HEK293 (cell line): ENCODE data around the gene MVB12A.

Experiments
- GLIS2 ChIP-seq: fragments of 450-650 bp; formaldehyde crosslinking; IDR thresholded peaks from 2 replicates; pipeline ENCODE4 v1.5.1; 2016; ENCODE audit warnings: missing biosample characterization, missing genetic modification characterization
- HOXD13 ChIP-seq: sonication (generic); formaldehyde crosslinking; IDR thresholded peaks from 2 replicates; pipeline ENCODE4 v1.8.0; 2022; ENCODE audit warnings: missing genetic modification reagents, borderline replicate concordance
- IKZF3 ChIP-seq: fragments of 450-650 bp; IDR thresholded peaks from 2 replicates; pipeline ENCODE4 v1.5.0; 2018; ENCODE audit warnings: missing biosample characterization, mild to moderate bottlenecking, missing genetic modification characterization, moderate library complexity
- KLF10 ChIP-seq: fragments of 450-650 bp; IDR thresholded peaks from 2 replicates; pipeline ENCODE4 v1.5.1; 2018; ENCODE audit warnings: missing biosample characterization, mild to moderate bottlenecking, missing genetic modification characterization
- KLF9 ChIP-seq: fragments of 450-650 bp; formaldehyde crosslinking; IDR thresholded peaks from 2 replicates; pipeline ENCODE4 v1.5.1; 2016; ENCODE audit warnings: missing biosample characterization, missing genetic modification characterization, low read depth
- PRDM4 ChIP-seq: fragments of 450-650 bp; formaldehyde crosslinking; IDR thresholded peaks from 2 replicates; pipeline ENCODE4 v1.5.1; 2017; ENCODE audit warnings: missing biosample characterization, missing genetic modification characterization
- SP2 ChIP-seq: fragments of 450-650 bp; formaldehyde crosslinking; IDR thresholded peaks from 2 replicates; pipeline ENCODE4 v1.5.1; 2016; ENCODE audit warnings: missing biosample characterization, missing genetic modification characterization
- TRIM28 ChIP-seq: IDR thresholded peaks from 2 replicates; pipeline ENCODE4 v1.6.1; 2011; ENCODE audit warnings: low read length, control low read depth, borderline replicate concordance
- YY2 ChIP-seq: fragments of 450-650 bp; formaldehyde crosslinking; IDR thresholded peaks from 2 replicates; pipeline ENCODE4 v1.5.1; 2016; ENCODE audit warnings: missing biosample characterization, missing genetic modification characterization
- ZBTB10 ChIP-seq: fragments of 450-650 bp; formaldehyde crosslinking; IDR thresholded peaks from 2 replicates; pipeline ENCODE4 v1.5.1; 2016; ENCODE audit warnings: missing biosample characterization, missing genetic modification characterization
- ZNF10 ChIP-seq: fragments of 450-650 bp; formaldehyde crosslinking; IDR thresholded peaks from 2 replicates; pipeline ENCODE4 v1.5.1; 2017; ENCODE audit warnings: missing biosample characterization, missing genetic modification characterization
- ZNF335 ChIP-seq: fragments of 450-650 bp; formaldehyde crosslinking; conservative IDR thresholded peaks from 2 replicates; pipeline ENCODE4 v1.5.1; 2016; ENCODE audit warnings: missing biosample characterization, missing genetic modification characterization
- ZNF362 ChIP-seq: fragments of 450-650 bp; formaldehyde crosslinking; IDR thresholded peaks from 2 replicates; pipeline ENCODE4 v1.5.1; 2016; ENCODE audit warnings: missing biosample characterization, missing genetic modification characterization
- ZNF398 ChIP-seq: fragments of 450-650 bp; formaldehyde crosslinking; IDR thresholded peaks from 2 replicates; pipeline ENCODE4 v1.5.1; 2017; ENCODE audit warnings: missing biosample characterization, missing genetic modification characterization
- ZNF629 ChIP-seq: fragments of 450-650 bp; formaldehyde crosslinking; IDR thresholded peaks from 2 replicates; pipeline ENCODE4 v1.5.1; 2017; ENCODE audit warnings: missing biosample characterization, missing genetic modification characterization
- ZNF639 ChIP-seq: fragments of 450-650 bp; formaldehyde crosslinking; IDR thresholded peaks from 2 replicates; pipeline ENCODE4 v1.5.1; 2016; ENCODE audit warnings: missing biosample characterization, missing genetic modification characterization
- ZNF670 ChIP-seq: fragments of 450-650 bp; formaldehyde crosslinking; IDR thresholded peaks from 2 replicates; pipeline ENCODE4 v1.5.1; 2016; ENCODE audit warnings: missing biosample characterization, missing genetic modification characterization, low read depth
- TF ChIP-seq, protein P1 (sequence below): fragments of 450-650 bp; formaldehyde crosslinking; conservative IDR thresholded peaks from 2 replicates; pipeline ENCODE4 v1.5.1; 2016; ENCODE audit warnings: low read depth, missing biosample characterization, missing genetic modification characterization
- TF ChIP-seq, protein P2 (sequence below): fragments of 450-650 bp; formaldehyde crosslinking; conservative IDR thresholded peaks from 2 replicates; pipeline ENCODE4 v1.5.1; 2016; ENCODE audit warnings: low read depth, missing biosample characterization, missing genetic modification characterization

MVB12A gene

GRCh38 chr19:17419621-17420474, at the start of gene MVB12A (continued):
- peak; percentile 59; the same call in 1 of the 2 replicates for TF ChIP-seq ZBTB10 (tag by site-specific recombination)
- TF ChIP-seq IKZF3 (tag by site-specific recombination), result peak; percentile 90
- peak; percentile 7; the same call in 1 of the 2 replicates for TF ChIP-seq KLF9 (tag by site-specific recombination)
- TF ChIP-seq ZNF10, result no peak
- peak; percentile 32; the same call in 1 of the 2 replicates for TF ChIP-seq KLF10 (tag by site-specific recombination)
- peak; percentile 59 for TF ChIP-seq ZNF335 (tag by site-specific recombination)
- TF ChIP-seq SP2, result peak; percentile 98
- peak; percentile 72 for TF ChIP-seq ZNF398 (tag by site-specific recombination)
- peak; percentile 99 for TF ChIP-seq ZNF362
- TF ChIP-seq, protein P1, sequence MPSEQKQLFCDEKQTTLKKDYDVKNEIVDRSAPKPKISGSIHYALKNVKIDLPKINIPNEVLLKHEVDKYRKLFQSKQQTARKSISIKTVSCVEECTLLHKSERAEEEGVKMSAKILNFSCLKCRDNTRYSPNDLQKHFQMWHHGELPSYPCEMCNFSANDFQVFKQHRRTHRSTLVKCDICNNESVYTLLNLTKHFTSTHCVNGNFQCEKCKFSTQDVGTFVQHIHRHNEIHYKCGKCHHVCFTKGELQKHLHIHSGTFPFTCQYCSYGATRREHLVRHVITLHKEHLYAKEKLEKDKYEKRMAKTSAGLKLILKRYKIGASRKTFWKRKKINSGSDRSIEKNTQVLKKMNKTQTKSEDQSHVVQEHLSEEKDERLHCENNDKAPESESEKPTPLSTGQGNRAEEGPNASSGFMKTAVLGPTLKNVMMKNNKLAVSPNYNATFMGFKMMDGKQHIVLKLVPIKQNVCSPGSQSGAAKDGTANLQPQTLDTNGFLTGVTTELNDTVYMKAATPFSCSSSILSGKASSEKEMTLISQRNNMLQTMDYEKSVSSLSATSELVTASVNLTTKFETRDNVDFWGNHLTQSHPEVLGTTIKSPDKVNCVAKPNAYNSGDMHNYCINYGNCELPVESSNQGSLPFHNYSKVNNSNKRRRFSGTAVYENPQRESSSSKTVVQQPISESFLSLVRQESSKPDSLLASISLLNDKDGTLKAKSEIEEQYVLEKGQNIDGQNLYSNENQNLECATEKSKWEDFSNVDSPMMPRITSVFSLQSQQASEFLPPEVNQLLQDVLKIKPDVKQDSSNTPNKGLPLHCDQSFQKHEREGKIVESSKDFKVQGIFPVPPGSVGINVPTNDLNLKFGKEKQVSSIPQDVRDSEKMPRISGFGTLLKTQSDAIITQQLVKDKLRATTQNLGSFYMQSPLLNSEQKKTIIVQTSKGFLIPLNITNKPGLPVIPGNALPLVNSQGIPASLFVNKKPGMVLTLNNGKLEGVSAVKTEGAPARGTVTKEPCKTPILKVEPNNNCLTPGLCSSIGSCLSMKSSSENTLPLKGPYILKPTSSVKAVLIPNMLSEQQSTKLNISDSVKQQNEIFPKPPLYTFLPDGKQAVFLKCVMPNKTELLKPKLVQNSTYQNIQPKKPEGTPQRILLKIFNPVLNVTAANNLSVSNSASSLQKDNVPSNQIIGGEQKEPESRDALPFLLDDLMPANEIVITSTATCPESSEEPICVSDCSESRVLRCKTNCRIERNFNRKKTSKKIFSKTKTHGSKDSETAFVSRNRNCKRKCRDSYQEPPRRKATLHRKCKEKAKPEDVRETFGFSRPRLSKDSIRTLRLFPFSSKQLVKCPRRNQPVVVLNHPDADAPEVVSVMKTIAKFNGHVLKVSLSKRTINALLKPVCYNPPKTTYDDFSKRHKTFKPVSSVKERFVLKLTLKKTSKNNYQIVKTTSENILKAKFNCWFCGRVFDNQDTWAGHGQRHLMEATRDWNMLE, result peak; percentile 90
- TF ChIP-seq GLIS2 (tag by site-specific recombination), result peak; percentile 61; the same call in 1 of the 2 replicates
- TF ChIP-seq TRIM28, result peak; percentile 32; the same call in 1 of the 2 replicates
- peak; percentile 80 for TF ChIP-seq ZNF639 (tag by site-specific recombination)
- TF ChIP-seq ZNF670 (tag by site-specific recombination), result no peak
- no peak for TF ChIP-seq HOXD13 (CRISPR knock-in tag)
- peak; percentile 76 for TF ChIP-seq YY2
- TF ChIP-seq ZNF629, result peak; percentile 91
- TF ChIP-seq, protein P2, sequence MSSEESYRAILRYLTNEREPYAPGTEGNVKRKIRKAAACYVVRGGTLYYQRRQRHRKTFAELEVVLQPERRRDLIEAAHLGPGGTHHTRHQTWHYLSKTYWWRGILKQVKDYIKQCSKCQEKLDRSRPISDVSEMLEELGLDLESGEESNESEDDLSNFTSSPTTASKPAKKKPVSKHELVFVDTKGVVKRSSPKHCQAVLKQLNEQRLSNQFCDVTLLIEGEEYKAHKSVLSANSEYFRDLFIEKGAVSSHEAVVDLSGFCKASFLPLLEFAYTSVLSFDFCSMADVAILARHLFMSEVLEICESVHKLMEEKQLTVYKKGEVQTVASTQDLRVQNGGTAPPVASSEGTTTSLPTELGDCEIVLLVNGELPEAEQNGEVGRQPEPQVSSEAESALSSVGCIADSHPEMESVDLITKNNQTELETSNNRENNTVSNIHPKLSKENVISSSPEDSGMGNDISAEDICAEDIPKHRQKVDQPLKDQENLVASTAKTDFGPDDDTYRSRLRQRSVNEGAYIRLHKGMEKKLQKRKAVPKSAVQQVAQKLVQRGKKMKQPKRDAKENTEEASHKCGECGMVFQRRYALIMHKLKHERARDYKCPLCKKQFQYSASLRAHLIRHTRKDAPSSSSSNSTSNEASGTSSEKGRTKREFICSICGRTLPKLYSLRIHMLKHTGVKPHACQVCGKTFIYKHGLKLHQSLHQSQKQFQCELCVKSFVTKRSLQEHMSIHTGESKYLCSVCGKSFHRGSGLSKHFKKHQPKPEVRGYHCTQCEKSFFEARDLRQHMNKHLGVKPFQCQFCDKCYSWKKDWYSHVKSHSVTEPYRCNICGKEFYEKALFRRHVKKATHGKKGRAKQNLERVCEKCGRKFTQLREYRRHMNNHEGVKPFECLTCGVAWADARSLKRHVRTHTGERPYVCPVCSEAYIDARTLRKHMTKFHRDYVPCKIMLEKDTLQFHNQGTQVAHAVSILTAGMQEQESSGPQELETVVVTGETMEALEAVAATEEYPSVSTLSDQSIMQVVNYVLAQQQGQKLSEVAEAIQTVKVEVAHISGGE (tag by site-specific recombination), result peak; percentile 98
- peak; percentile 7; the same call in 1 of the 2 replicates for TF ChIP-seq PRDM4 (tag by site-specific recombination)
